Activated CD8-positive, alpha-beta T cell treated with anti-CD3 and anti-CD28 coated beads, Interleukin-2, amount 10 ng/mL, durations not matched to agents 7 days and 5 days (primary cell): ENCODE measurements around the gene RICTOR. TPM values are rescaled to one million over a fixed set of nuclear protein-coding genes. Genes with fewer than 3 reads are reported as not detected.

ENCODE experiments used
- ATAC-seq: fragments of 150-1000 bp; cut with Tn5 transposase; one replicate; pipeline ENCODE4 v1.10.0; 2021; ENCODE audit warnings: moderate library complexity
- CTCF ChIA-PET: fragments of 350-600 bp; sonication (Branson Sonifier 250); formaldehyde crosslinking; loops from one replicate; lab custom pipeline; 2021; ENCODE audit warnings: antibody characterized with exemption; lab: Charles Lee
- POLR2A ChIA-PET: fragments of 350-600 bp; sonication (Branson Sonifier 250); formaldehyde crosslinking; loops from one replicate; lab custom pipeline; 2021; ENCODE audit warnings: antibody characterized with exemption; lab: Charles Lee
- DNase-seq: peaks from one replicate; pipeline ENCODE4 v3.0.0-alpha.2; 2020
- H3K27ac Mint-ChIP-seq: one replicate; pipeline ENCODE4 v1.8.0; 2021; ENCODE audit warnings: mild to moderate bottlenecking, mixed read lengths
- H3K27me3 Mint-ChIP-seq: one replicate; pipeline ENCODE4 v1.8.0; 2021; ENCODE audit warnings: low read depth, mixed read lengths
- H3K36me3 Mint-ChIP-seq: one replicate; pipeline ENCODE4 v1.8.0; 2021; ENCODE audit warnings: low read depth, mixed read lengths
- H3K4me1 Mint-ChIP-seq: one replicate; pipeline ENCODE4 v1.8.0; 2021; ENCODE audit warnings: low read depth, mixed read lengths
- H3K4me3 Mint-ChIP-seq: one replicate; pipeline ENCODE4 v1.8.0; 2021; ENCODE audit warnings: mild to moderate bottlenecking, mixed read lengths
- H3K9me3 Mint-ChIP-seq: one replicate; pipeline ENCODE4 v1.8.0; 2022; ENCODE audit warnings: mixed read lengths; ENCODE audit not compliant: insufficient read depth
- total RNA-seq, 2 experiments: library from RNA; stranded (reverse); gene quantifications; one replicate each; pipeline ENCODE4 v1.2.3, GENCODE V29; 2021

Gene RICTOR
- total RNA-seq, result 10 to 100 TPM; 38.8 to 41.6 TPM

GRCh38 chr5:39074017-39074814 lies at the start of gene RICTOR:
Gene RICTOR (minus strand): TSS chr5:39074399. CDS start chr5:39074377, 22 bp downstream.
- peak within 1 kb of the TSS; percentile 97 for H3K27ac Mint-ChIP-seq
- peaks cover 38% of the 10 kb centered on the region for H3K4me1 Mint-ChIP-seq
- H3K27me3 Mint-ChIP-seq, result peaks cover 14% of the 10 kb centered on the region
- peaks cover 25% of the 10 kb centered on the region for H3K36me3 Mint-ChIP-seq
- H3K9me3 Mint-ChIP-seq, result no peaks in the 10 kb centered on the region
- DNase-seq (peak; percentile 94), ATAC-seq (peak; percentile 80)
- H3K4me3 Mint-ChIP-seq, result peak within 1 kb of the TSS; percentile 96
- POLR2A ChIA-PET, result interaction anchor here (0.6 to 1.0 kb wide), 3 partner anchors 41 to 114 kb away, joined by 3 to 4 read pairs (median 3); no protein-coding TSS in a partner anchor
- CTCF ChIA-PET, result interaction anchor here (2.1 kb wide), 1 partner anchor 13 kb away, joined by 8 read pairs; no protein-coding TSS in a partner anchor

- H3K4me3 Mint-ChIP-seq, result no peak overlapping the region
- ChIA-PET CTCF (no interaction called here), POLR2A (no interaction called here)
- H3K4me1 Mint-ChIP-seq, result peaks cover 3% of the 10 kb centered on the region
- ATAC-seq, result no peak
- no peak overlapping the region for H3K27ac Mint-ChIP-seq
- no peaks in the 10 kb centered on the region for H3K9me3 Mint-ChIP-seq
- peaks cover 61% of the 10 kb centered on the region for H3K36me3 Mint-ChIP-seq
- H3K27me3 Mint-ChIP-seq, result no peaks in the 10 kb centered on the region
- DNase-seq, result no peak
Measured at GRCh38 chr5:39121922-39122321, 47.7 kb upstream of the RICTOR start.

- ATAC-seq, result no peak
- H3K4me1 Mint-ChIP-seq, result peaks cover 7% of the 10 kb centered on the region
- peaks cover 67% of the 10 kb centered on the region for H3K36me3 Mint-ChIP-seq
- H3K27me3 Mint-ChIP-seq, result no peaks in the 10 kb centered on the region
- no peak overlapping the region for H3K4me3 Mint-ChIP-seq
- no peaks in the 10 kb centered on the region for H3K9me3 Mint-ChIP-seq
- no peak overlapping the region for H3K27ac Mint-ChIP-seq
- CTCF ChIA-PET, result interaction anchor here (0.9 kb wide), 1 partner anchor 199 kb away, joined by 3 read pairs; no protein-coding TSS in a partner anchor
- DNase-seq, result no peak
- POLR2A ChIA-PET, result no interaction called here
Measured at GRCh38 chr5:39121315-39121714, 47.1 kb upstream of the RICTOR start.

GRCh38 chr5:39120052-39120420 lies 45.8 kb upstream of the RICTOR start:
- DNase-seq (no peak), ATAC-seq (no peak)
- no peak overlapping the region for H3K27ac Mint-ChIP-seq
- H3K4me1 Mint-ChIP-seq, result peaks cover 14% of the 10 kb centered on the region
- H3K9me3 Mint-ChIP-seq, result no peaks in the 10 kb centered on the region
- H3K27me3 Mint-ChIP-seq, result no peaks in the 10 kb centered on the region
- H3K36me3 Mint-ChIP-seq, result peaks cover 69% of the 10 kb centered on the region
- ChIA-PET POLR2A (no interaction called here), CTCF (no interaction called here)
- H3K4me3 Mint-ChIP-seq, result no peak overlapping the region

GRCh38 chr5:39119404-39120051 lies 45.3 kb upstream of the RICTOR start:
- Mint-ChIP-seq H3K4me3 (no peak overlapping the region), H3K27ac (no peak overlapping the region), H3K27me3 (no peaks in the 10 kb centered on the region), H3K9me3 (no peaks in the 10 kb centered on the region), H3K4me1 (peaks cover 14% of the 10 kb centered on the region), H3K36me3 (peaks cover 70% of the 10 kb centered on the region)
- CTCF ChIA-PET, result no interaction called here
- no peak for ATAC-seq
- no peak for DNase-seq
- POLR2A ChIA-PET, result no interaction called here

GRCh38 chr5:39118638-39119037 lies 44.4 kb upstream of the RICTOR start:
- Mint-ChIP-seq H3K27ac (no peak overlapping the region), H3K9me3 (no peaks in the 10 kb centered on the region), H3K36me3 (peaks cover 69% of the 10 kb centered on the region), H3K4me3 (no peak overlapping the region), H3K4me1 (peaks cover 14% of the 10 kb centered on the region), H3K27me3 (no peaks in the 10 kb centered on the region)
- no peak for DNase-seq
- POLR2A ChIA-PET, result no interaction called here
- CTCF ChIA-PET, result no interaction called here
- no peak for ATAC-seq

- Mint-ChIP-seq H3K9me3 (no peaks in the 10 kb centered on the region), H3K27me3 (no peaks in the 10 kb centered on the region), H3K36me3 (peaks cover 70% of the 10 kb centered on the region), H3K4me3 (no peak overlapping the region), H3K4me1 (peaks cover 14% of the 10 kb centered on the region), H3K27ac (peak overlapping the region; percentile 16)
- DNase-seq, result no peak
- no peak for ATAC-seq
- ChIA-PET POLR2A (interaction anchor here (0.6 kb wide), 1 partner anchor 263 kb away, joined by 3 read pairs; no protein-coding TSS in a partner anchor), CTCF (no interaction called here)
Measured at GRCh38 chr5:39117401-39117800, 43.2 kb upstream of the RICTOR start.

GRCh38 chr5:39116344-39117170 lies 42.4 kb upstream of the RICTOR start:
- H3K4me1 Mint-ChIP-seq, result peaks cover 14% of the 10 kb centered on the region
- H3K27ac Mint-ChIP-seq, result no peak overlapping the region
- peaks cover 63% of the 10 kb centered on the region for H3K36me3 Mint-ChIP-seq
- no peak overlapping the region for H3K4me3 Mint-ChIP-seq
- H3K27me3 Mint-ChIP-seq, result no peaks in the 10 kb centered on the region
- ChIA-PET POLR2A (no interaction called here), CTCF (interaction anchor here (3.3 kb wide), 1 partner anchor 36 kb away, joined by 11 read pairs; no protein-coding TSS in a partner anchor)
- DNase-seq (no peak), ATAC-seq (no peak)
- H3K9me3 Mint-ChIP-seq, result no peaks in the 10 kb centered on the region

- ChIA-PET POLR2A (interaction anchor here (0.6 kb wide), 2 partner anchors 42 to 84 kb away, joined by 3 to 4 read pairs; no protein-coding TSS in a partner anchor), CTCF (interaction anchor here (0.6 to 3.3 kb wide), 4 partner anchors 35 to 432 kb away, joined by 3 to 11 read pairs (median 4); no protein-coding TSS in a partner anchor)
- no peaks in the 10 kb centered on the region for H3K27me3 Mint-ChIP-seq
- H3K27ac Mint-ChIP-seq, result peak overlapping the region; percentile 51
- peaks cover 14% of the 10 kb centered on the region for H3K4me1 Mint-ChIP-seq
- no peak overlapping the region for H3K4me3 Mint-ChIP-seq
- DNase-seq (no peak), ATAC-seq (no peak)
- peaks cover 57% of the 10 kb centered on the region for H3K36me3 Mint-ChIP-seq
- no peaks in the 10 kb centered on the region for H3K9me3 Mint-ChIP-seq
Measured at GRCh38 chr5:39115644-39116343, 41.6 kb upstream of the RICTOR start.

- Mint-ChIP-seq H3K4me1 (peaks cover 14% of the 10 kb centered on the region), H3K9me3 (no peaks in the 10 kb centered on the region), H3K27ac (no peak overlapping the region), H3K27me3 (no peaks in the 10 kb centered on the region), H3K36me3 (peaks cover 59% of the 10 kb centered on the region), H3K4me3 (no peak overlapping the region)
- DNase-seq, result no peak
- CTCF ChIA-PET, result interaction anchor here (0.6 to 3.3 kb wide), 2 partner anchors 34 to 146 kb away, joined by 3 to 11 read pairs; no protein-coding TSS in a partner anchor
- ATAC-seq, result no peak
- POLR2A ChIA-PET, result no interaction called here
Measured at GRCh38 chr5:39114155-39114554, 40.0 kb upstream of the RICTOR start.
